ENCODE results near the gene GCNT1. TPM values are rescaled to one million over a fixed set of nuclear protein-coding genes. Genes with fewer than 3 reads are reported as not detected.

The GCNT1 gene
- total RNA-seq, 1 experiment from 2014 or later: 17.2 TPM

DNA sequence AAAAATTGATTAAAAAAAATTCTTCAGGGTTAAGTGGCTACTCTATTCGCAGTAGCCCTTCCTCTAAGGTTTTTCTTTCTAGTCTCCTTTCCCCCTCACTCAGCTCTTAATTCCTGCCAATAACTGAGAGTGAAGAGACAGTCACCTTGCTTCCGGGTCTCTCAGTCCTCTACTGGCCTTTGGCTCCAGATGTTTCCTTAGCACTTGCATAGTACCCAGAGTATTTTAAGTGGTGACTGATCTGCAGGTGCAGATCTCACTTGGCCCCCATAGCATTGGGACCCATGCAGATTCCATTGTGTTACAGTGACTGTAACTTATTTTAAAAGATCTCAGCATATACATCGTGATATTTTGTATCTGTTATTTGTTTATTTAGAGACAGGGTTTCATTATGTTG lies 66.2 kb downstream of the GCNT1 start (continued):
- TF ChIP-seq GTF2I (CRISPR knock-in tag; conservative IDR thresholded peaks at IDR 0.05): no peak
- TF ChIP-seq, protein P1, sequence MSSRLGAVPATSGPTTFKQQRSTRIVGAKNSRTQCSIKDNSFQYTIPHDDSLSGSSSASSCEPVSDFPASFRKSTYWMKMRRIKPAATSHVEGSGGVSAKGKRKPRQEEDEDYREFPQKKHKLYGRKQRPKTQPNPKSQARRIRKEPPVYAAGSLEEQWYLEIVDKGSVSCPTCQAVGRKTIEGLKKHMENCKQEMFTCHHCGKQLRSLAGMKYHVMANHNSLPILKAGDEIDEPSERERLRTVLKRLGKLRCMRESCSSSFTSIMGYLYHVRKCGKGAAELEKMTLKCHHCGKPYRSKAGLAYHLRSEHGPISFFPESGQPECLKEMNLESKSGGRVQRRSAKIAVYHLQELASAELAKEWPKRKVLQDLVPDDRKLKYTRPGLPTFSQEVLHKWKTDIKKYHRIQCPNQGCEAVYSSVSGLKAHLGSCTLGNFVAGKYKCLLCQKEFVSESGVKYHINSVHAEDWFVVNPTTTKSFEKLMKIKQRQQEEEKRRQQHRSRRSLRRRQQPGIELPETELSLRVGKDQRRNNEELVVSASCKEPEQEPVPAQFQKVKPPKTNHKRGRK (CRISPR knock-in tag; IDR thresholded peaks at IDR 0.05; ENCODE audit: borderline replicate concordance): no peak
- TF ChIP-seq, protein P2, sequence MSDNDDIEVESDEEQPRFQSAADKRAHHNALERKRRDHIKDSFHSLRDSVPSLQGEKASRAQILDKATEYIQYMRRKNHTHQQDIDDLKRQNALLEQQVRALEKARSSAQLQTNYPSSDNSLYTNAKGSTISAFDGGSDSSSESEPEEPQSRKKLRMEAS (CRISPR knock-in tag; IDR thresholded peaks at IDR 0.05): no peak
- no peak for TF ChIP-seq ZNF416 (CRISPR knock-in tag; IDR thresholded peaks at IDR 0.05)
- TF ChIP-seq, protein P3, sequence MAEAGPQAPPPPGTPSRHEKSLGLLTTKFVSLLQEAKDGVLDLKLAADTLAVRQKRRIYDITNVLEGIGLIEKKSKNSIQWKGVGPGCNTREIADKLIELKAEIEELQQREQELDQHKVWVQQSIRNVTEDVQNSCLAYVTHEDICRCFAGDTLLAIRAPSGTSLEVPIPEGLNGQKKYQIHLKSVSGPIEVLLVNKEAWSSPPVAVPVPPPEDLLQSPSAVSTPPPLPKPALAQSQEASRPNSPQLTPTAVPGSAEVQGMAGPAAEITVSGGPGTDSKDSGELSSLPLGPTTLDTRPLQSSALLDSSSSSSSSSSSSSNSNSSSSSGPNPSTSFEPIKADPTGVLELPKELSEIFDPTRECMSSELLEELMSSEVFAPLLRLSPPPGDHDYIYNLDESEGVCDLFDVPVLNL (CRISPR knock-in tag; IDR thresholded peaks at IDR 0.05; ENCODE audit: borderline replicate concordance, low read depth): no peak
- no peak for TF ChIP-seq SMAD3 (CRISPR knock-in tag; IDR thresholded peaks at IDR 0.05; ENCODE audit: borderline replicate concordance)
- no peak for TF ChIP-seq ZNF317 (CRISPR knock-in tag; IDR thresholded peaks at IDR 0.05; ENCODE audit: borderline replicate concordance, low read depth)
- no peak for TF ChIP-seq ZNF671 (CRISPR knock-in tag; IDR thresholded peaks at IDR 0.05)

DNA sequence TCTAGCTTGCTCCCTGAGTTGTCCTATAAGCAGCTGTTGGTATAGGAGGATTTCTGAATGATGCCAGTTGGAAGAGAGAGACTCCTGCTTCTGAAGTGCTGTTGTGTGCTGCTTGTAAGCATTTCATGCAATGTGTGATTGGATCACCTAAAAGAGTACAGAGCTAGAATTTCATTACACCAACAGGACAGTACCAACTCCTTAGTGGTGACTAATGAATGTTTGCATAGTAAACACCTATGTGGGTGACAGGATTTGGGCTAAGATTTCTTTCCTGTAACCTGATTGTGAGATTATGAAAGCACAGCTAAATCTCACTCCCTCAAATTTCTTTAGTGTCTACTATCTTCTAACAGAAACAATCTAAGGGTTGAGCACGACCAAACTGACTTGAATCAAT lies 67.0 kb downstream of the GCNT1 start:
- H3K4me1 Mint-ChIP-seq: no peaks in the 10 kb centered on the region
- ChIA-PET POLR2A (no interaction called here), CTCF (no interaction called here)
- TF ChIP-seq, protein P4, sequence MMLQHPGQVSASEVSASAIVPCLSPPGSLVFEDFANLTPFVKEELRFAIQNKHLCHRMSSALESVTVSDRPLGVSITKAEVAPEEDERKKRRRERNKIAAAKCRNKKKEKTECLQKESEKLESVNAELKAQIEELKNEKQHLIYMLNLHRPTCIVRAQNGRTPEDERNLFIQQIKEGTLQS (CRISPR knock-in tag; conservative IDR thresholded peaks at IDR 0.05): no peak
- TF ChIP-seq SMAD3 (CRISPR knock-in tag; IDR thresholded peaks at IDR 0.05; ENCODE audit: borderline replicate concordance) (no peak), ZNF219 (CRISPR knock-in tag; IDR thresholded peaks at IDR 0.05; ENCODE audit: borderline replicate concordance) (no peak), NFYB (CRISPR knock-in tag; conservative IDR thresholded peaks at IDR 0.05; ENCODE audit: low read depth) (no peak), ESRRA (CRISPR knock-in tag; IDR thresholded peaks at IDR 0.05; ENCODE audit: borderline replicate concordance) (no peak), TEAD4 (CRISPR knock-in tag; IDR thresholded peaks at IDR 0.05) (no peak), ZNF416 (CRISPR knock-in tag; IDR thresholded peaks at IDR 0.05) (no peak), SMAD4 (CRISPR knock-in tag; IDR thresholded peaks at IDR 0.05) (no peak), EMX1 (CRISPR knock-in tag; IDR thresholded peaks at IDR 0.05) (no peak), ZNF121 (CRISPR knock-in tag; IDR thresholded peaks at IDR 0.05) (no peak), OVOL2 (CRISPR knock-in tag; IDR thresholded peaks at IDR 0.05; ENCODE audit: borderline replicate concordance) (no peak)
- TF ChIP-seq, protein P5, sequence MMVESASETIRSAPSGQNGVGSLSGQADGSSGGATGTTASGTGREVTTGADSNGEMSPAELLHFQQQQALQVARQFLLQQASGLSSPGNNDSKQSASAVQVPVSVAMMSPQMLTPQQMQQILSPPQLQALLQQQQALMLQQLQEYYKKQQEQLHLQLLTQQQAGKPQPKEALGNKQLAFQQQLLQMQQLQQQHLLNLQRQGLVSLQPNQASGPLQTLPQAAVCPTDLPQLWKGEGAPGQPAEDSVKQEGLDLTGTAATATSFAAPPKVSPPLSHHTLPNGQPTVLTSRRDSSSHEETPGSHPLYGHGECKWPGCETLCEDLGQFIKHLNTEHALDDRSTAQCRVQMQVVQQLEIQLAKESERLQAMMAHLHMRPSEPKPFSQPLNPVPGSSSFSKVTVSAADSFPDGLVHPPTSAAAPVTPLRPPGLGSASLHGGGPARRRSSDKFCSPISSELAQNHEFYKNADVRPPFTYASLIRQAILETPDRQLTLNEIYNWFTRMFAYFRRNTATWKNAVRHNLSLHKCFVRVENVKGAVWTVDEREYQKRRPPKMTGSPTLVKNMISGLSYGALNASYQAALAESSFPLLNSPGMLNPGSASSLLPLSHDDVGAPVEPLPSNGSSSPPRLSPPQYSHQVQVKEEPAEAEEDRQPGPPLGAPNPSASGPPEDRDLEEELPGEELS (CRISPR knock-in tag; IDR thresholded peaks at IDR 0.05): no peak
- TF ChIP-seq, protein P6, sequence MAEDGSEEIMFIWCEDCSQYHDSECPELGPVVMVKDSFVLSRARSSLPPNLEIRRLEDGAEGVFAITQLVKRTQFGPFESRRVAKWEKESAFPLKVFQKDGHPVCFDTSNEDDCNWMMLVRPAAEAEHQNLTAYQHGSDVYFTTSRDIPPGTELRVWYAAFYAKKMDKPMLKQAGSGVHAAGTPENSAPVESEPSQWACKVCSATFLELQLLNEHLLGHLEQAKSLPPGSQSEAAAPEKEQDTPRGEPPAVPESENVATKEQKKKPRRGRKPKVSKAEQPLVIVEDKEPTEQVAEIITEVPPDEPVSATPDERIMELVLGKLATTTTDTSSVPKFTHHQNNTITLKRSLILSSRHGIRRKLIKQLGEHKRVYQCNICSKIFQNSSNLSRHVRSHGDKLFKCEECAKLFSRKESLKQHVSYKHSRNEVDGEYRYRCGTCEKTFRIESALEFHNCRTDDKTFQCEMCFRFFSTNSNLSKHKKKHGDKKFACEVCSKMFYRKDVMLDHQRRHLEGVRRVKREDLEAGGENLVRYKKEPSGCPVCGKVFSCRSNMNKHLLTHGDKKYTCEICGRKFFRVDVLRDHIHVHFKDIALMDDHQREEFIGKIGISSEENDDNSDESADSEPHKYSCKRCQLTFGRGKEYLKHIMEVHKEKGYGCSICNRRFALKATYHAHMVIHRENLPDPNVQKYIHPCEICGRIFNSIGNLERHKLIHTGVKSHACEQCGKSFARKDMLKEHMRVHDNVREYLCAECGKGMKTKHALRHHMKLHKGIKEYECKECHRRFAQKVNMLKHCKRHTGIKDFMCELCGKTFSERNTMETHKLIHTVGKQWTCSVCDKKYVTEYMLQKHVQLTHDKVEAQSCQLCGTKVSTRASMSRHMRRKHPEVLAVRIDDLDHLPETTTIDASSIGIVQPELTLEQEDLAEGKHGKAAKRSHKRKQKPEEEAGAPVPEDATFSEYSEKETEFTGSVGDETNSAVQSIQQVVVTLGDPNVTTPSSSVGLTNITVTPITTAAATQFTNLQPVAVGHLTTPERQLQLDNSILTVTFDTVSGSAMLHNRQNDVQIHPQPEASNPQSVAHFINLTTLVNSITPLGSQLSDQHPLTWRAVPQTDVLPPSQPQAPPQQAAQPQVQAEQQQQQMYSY (CRISPR knock-in tag; IDR thresholded peaks at IDR 0.05): no peak
- TF ChIP-seq, protein P7, sequence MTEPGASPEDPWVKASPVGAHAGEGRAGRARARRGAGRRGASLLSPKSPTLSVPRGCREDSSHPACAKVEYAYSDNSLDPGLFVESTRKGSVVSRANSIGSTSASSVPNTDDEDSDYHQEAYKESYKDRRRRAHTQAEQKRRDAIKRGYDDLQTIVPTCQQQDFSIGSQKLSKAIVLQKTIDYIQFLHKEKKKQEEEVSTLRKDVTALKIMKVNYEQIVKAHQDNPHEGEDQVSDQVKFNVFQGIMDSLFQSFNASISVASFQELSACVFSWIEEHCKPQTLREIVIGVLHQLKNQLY (CRISPR knock-in tag; IDR thresholded peaks at IDR 0.05): no peak
- TF ChIP-seq, protein P8, sequence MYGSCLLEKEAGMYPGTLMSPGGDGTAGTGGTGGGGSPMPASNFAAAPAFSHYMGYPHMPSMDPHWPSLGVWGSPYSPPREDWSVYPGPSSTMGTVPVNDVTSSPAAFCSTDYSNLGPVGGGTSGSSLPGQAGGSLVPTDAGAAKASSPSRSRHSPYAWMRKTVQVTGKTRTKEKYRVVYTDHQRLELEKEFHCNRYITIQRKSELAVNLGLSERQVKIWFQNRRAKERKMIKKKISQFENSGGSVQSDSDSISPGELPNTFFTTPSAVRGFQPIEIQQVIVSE (CRISPR knock-in tag; IDR thresholded peaks at IDR 0.05; ENCODE audit: borderline replicate concordance): no peak
- TF ChIP-seq, protein P2 (CRISPR knock-in tag; IDR thresholded peaks at IDR 0.05): no peak
- TF ChIP-seq, protein P9, sequence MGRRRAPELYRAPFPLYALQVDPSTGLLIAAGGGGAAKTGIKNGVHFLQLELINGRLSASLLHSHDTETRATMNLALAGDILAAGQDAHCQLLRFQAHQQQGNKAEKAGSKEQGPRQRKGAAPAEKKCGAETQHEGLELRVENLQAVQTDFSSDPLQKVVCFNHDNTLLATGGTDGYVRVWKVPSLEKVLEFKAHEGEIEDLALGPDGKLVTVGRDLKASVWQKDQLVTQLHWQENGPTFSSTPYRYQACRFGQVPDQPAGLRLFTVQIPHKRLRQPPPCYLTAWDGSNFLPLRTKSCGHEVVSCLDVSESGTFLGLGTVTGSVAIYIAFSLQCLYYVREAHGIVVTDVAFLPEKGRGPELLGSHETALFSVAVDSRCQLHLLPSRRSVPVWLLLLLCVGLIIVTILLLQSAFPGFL (CRISPR knock-in tag; IDR thresholded peaks at IDR 0.05; ENCODE audit: borderline replicate concordance): no peak
- ATAC-seq: no peak
- H3K27ac Mint-ChIP-seq: no peak overlapping the region
- H3K36me3 Mint-ChIP-seq: peaks cover 3% of the 10 kb centered on the region
- no peaks in the 10 kb centered on the region for H3K27me3 Mint-ChIP-seq (ENCODE audit: low read depth)
- H3K4me3 Mint-ChIP-seq: no peak overlapping the region
- H3K9me3 Mint-ChIP-seq: peaks cover 13% of the 10 kb centered on the region
- DNase-seq (ENCODE audit: low spot score): no peak

Measured in WTC11 (cell line).